B cell (primary cell): ENCODE data around the gene CAPN10. TPM values are rescaled to one million over a fixed set of nuclear protein-coding genes. Genes with fewer than 3 reads are reported as not detected.

Experiments used
- ATAC-seq: fragments of 200-7000 bp; cut with Tn5 transposase; one replicate; pipeline ENCODE4 v1.10.0; 2021; ENCODE audit warnings: low read depth, mild to moderate bottlenecking, moderate number of reproducible peaks, moderate library complexity
- CTCF ChIA-PET: fragments of 350-600 bp; sonication (Branson Sonifier 250); formaldehyde crosslinking; loops from one replicate; lab custom pipeline; 2021; ENCODE audit warnings: antibody characterized with exemption, inconsistent platforms; lab: Charles Lee
- POLR2A ChIA-PET: fragments of 350-600 bp; sonication (Branson Sonifier 250); formaldehyde crosslinking; loops from one replicate; lab custom pipeline; 2021; ENCODE audit warnings: antibody characterized with exemption; lab: Charles Lee
- DNase-seq: peaks from one replicate; pipeline ENCODE4 v3.0.0; 2013
- H2AFZ ChIP-seq: 2 replicates; pipeline ENCODE4 v1.6.1; 2012; ENCODE audit warnings: mild to moderate bottlenecking, low read depth, low read length; ENCODE audit not compliant: insufficient read depth, poor library complexity, severe bottlenecking
- H3K27ac ChIP-seq, 2 donors: 1 replicate in 1 of 2; 2 replicates in 1 of 2; pipeline ENCODE4 v1.5.1; 2012 to 2013; ENCODE audit warnings: low read length in 2 of 2, mild to moderate bottlenecking in 2 of 2, moderate library complexity in 1 of 2
- H3K27me3 ChIP-seq, 4 experiments: fragments of 200-600 bp in 1 of 4; sonication (generic) in 1 of 4; replicated peaks in 1 of 4; 1 replicate in 2 of 4; 2 replicates in 2 of 4; pipeline versions ENCODE4 v1.6.1 to v1.7.0; 2013 to 2016; ENCODE audit warnings: low read length in 3 of 4, mild to moderate bottlenecking in 2 of 4, mixed read lengths in 1 of 4, moderate library complexity in 1 of 4; ENCODE audit not compliant: insufficient read depth in 4 of 4, control insufficient read depth in 3 of 4; ENCODE audit errors: control extremely low read depth in 1 of 4
- H3K36me3 ChIP-seq, 2 experiments: replicated peaks in 1 of 2; 1 replicate in 1 of 2; 2 replicates in 1 of 2; pipeline versions ENCODE4 v1.6.1 to v1.7.1; 2013; ENCODE audit warnings: low read length in 1 of 2; ENCODE audit not compliant: insufficient read depth in 2 of 2, control insufficient read depth in 1 of 2; ENCODE audit errors: control extremely low read depth in 1 of 2, extremely low read depth in 1 of 2
- H3K4me1 ChIP-seq, 2 donors: fragments of 200-600 bp in 1 of 2; sonication (generic) in 1 of 2; 1 replicate in 1 of 2; 2 replicates in 1 of 2; pipeline versions ENCODE4 v1.5.1 to v1.6.1; 2013 to 2017; ENCODE audit warnings: low read length in 2 of 2; ENCODE audit not compliant: control insufficient read depth in 2 of 2, insufficient read depth in 2 of 2
- H3K4me2 ChIP-seq: replicated peaks from 2 replicates; pipeline ENCODE3; 2012; ENCODE audit warnings: mild to moderate bottlenecking, low read depth, low read length; ENCODE audit not compliant: poor library complexity, severe bottlenecking
- H3K4me3 ChIP-seq, 5 experiments: fragments of 200-600 bp in 1 of 5; sonication (generic) in 1 of 5; 1 replicate in 3 of 5; 2 replicates in 2 of 5; pipeline versions ENCODE4 v1.5.1 to v1.7.0; 2011 to 2016; ENCODE audit warnings: low read length in 4 of 5, mild to moderate bottlenecking in 4 of 5, low read depth in 2 of 5, control low read depth in 1 of 5, moderate library complexity in 1 of 5; ENCODE audit not compliant: insufficient read depth in 1 of 5; ENCODE audit errors: control extremely low read depth in 1 of 5, extremely low read depth in 1 of 5
- H3K79me2 ChIP-seq: fragments of 200-600 bp; sonication (generic); one replicate; pipeline ENCODE4 v1.6.0; 2016; ENCODE audit warnings: low read length; ENCODE audit not compliant: control insufficient read depth, insufficient read depth
- H3K9ac ChIP-seq: fragments of 200-600 bp; sonication (generic); 2 replicates; pipeline ENCODE4 v1.6.1; 2017; ENCODE audit warnings: mild to moderate bottlenecking, low read length, moderate library complexity
- H3K9me3 ChIP-seq, 3 donors: one replicate each; pipeline versions ENCODE4 v1.6.1 to v1.7.1; 2013; ENCODE audit warnings: low read length in 2 of 3; ENCODE audit not compliant: control insufficient read depth in 2 of 3, insufficient read depth in 1 of 3; ENCODE audit errors: control extremely low read depth in 1 of 3
- H4K20me1 ChIP-seq: 2 replicates; pipeline ENCODE4 v1.6.0; 2012; ENCODE audit warnings: mild to moderate bottlenecking, low read length; ENCODE audit not compliant: insufficient read depth, control insufficient read depth, poor library complexity, severe bottlenecking
- H3K27ac Mint-ChIP-seq: one replicate; pipeline ENCODE4 v1.8.0; 2021; ENCODE audit warnings: mixed read lengths
- H3K27me3 Mint-ChIP-seq: one replicate; pipeline ENCODE4 v1.8.0; 2021; ENCODE audit warnings: mixed read lengths
- H3K4me1 Mint-ChIP-seq: one replicate; pipeline ENCODE4 v1.8.0; 2021; ENCODE audit warnings: mixed read lengths
- H3K4me3 Mint-ChIP-seq: one replicate; pipeline ENCODE4 v1.8.0; 2021; ENCODE audit warnings: mixed read lengths
- H3K9me3 Mint-ChIP-seq: one replicate; pipeline ENCODE4 v1.8.0; 2022; ENCODE audit warnings: mixed read lengths; ENCODE audit not compliant: insufficient read depth
- CTCF ChIP-seq: fragments of 200-600 bp; IDR thresholded peaks from one replicate; pipeline ENCODE4 v1.8.0; 2022; ENCODE audit warnings: antibody characterized with exemption, mild to moderate bottlenecking
- EZH2 ChIP-seq: IDR thresholded peaks from 2 replicates; pipeline ENCODE4 v1.6.1; 2012; ENCODE audit warnings: borderline replicate concordance, low read depth, mild to moderate bottlenecking, moderate library complexity, low read length; ENCODE audit not compliant: insufficient read depth, poor library complexity, severe bottlenecking
- WGBS: methylation state at CpG from one replicate; pipeline ENCODE4 v1.1.5; 2013; ENCODE audit warnings: missing lambda C conversion rate; ENCODE audit not compliant: insufficient coverage; 5-methylcytosine and 5-hydroxymethylcytosine counted together
- intact Hi-C: fragments of 100-400 bp; cut with micrococcal nuclease; formaldehyde crosslinking; loops from one replicate; pipeline ENCODE4 v1.10.0; 2022
- polyA plus RNA-seq: library from polyadenylated mRNA; depleted of rRNA; stranded (reverse); fragments of >200 nt; gene quantifications from 2 replicates; pipeline ENCODE4 v1.2.3, GENCODE V29; 2012
- total RNA-seq, 2 donors: library from RNA; stranded (reverse); fragments of 120-200 nt in 1 of 2; gene quantifications; 1 replicate in 1 of 2; 2 replicates in 1 of 2; pipeline versions ENCODE4 v1.2.3 to v1.2.4, GENCODE V29; 2013 to 2022

The CAPN10 gene
- total and polyA plus RNA-seq, 2 donors (not counting 1 experiment from before 2014, with no cell fraction given), result 73.4 to 92.1 TPM

GRCh38 chr2:240623531-240624010 lies 37.0 kb downstream of the CAPN10 start:
- no peaks in the 10 kb centered on the region for H3K79me2 ChIP-seq
- DNase-seq (no peak), ATAC-seq (no peak)
- H3K4me1 ChIP-seq, result peaks cover 41 to 48% of the 10 kb centered on the region in 2 donors
- H3K27ac ChIP-seq, result no peak overlapping the region
- H4K20me1 ChIP-seq, result no peaks in the 10 kb centered on the region
- peaks cover 0 to 6% (median 0%) of the 10 kb centered on the region in 3 donors for H3K9me3 ChIP-seq
- H3K4me3 ChIP-seq, result no peak overlapping the region
- ChIA-PET CTCF (no interaction called here), POLR2A (no interaction called here)
- Mint-ChIP-seq H3K27ac (no peak overlapping the region), H3K9me3 (no peaks in the 10 kb centered on the region), H3K4me3 (no peak overlapping the region), H3K27me3 (peaks cover 15% of the 10 kb centered on the region), H3K4me1 (peaks cover 11% of the 10 kb centered on the region)
- WGBS, result 78% methylated on average over 8 of the region's 10 CpGs
- no peak overlapping the region for H3K4me2 ChIP-seq
- intact Hi-C loops, result no loop called here
- no peak overlapping the region for H2AFZ ChIP-seq
- no peak overlapping the region for H3K9ac ChIP-seq
- peaks cover 0 to 10% (median 3%) of the 10 kb centered on the region in 4 experiments for H3K27me3 ChIP-seq
- no peaks in the 10 kb centered on the region for H3K36me3 ChIP-seq
- TF ChIP-seq EZH2, result no peak
- no peak for TF ChIP-seq CTCF

GRCh38 chr2:240624011-240624949 lies 37.7 kb downstream of the CAPN10 start:
- no peaks in the 10 kb centered on the region for H3K9me3 Mint-ChIP-seq
- Histone ChIP-seq H3K27ac (no peak overlapping the region), H3K27me3 (peaks cover 0 to 10% (median 3%) of the 10 kb centered on the region in 4 experiments), H3K4me2 (peak overlapping the region; percentile 57), H2AFZ (no peak overlapping the region), H4K20me1 (no peaks in the 10 kb centered on the region), H3K4me1 (peaks cover 41 to 48% of the 10 kb centered on the region in 2 donors), H3K4me3 (no peak overlapping the region), H3K79me2 (no peaks in the 10 kb centered on the region), H3K9ac (peak overlapping the region; percentile 6), H3K9me3 (peaks cover 0 to 6% (median 0%) of the 10 kb centered on the region in 3 donors), H3K36me3 (no peaks in the 10 kb centered on the region)
- CTCF ChIA-PET, result interaction anchor here (0.7 kb wide), 1 partner anchor 111 kb away, joined by 3 read pairs; no protein-coding TSS in a partner anchor
- peaks cover 15% of the 10 kb centered on the region for H3K27me3 Mint-ChIP-seq
- POLR2A ChIA-PET, result no interaction called here
- no peak overlapping the region for H3K27ac Mint-ChIP-seq
- WGBS, result 67% methylated on average over 21 of the region's 24 CpGs
- intact Hi-C loops, result no loop called here
- H3K4me1 Mint-ChIP-seq, result peaks cover 11% of the 10 kb centered on the region
- H3K4me3 Mint-ChIP-seq, result no peak overlapping the region
- DNase-seq (no peak), ATAC-seq (no peak)
- TF ChIP-seq EZH2 (no peak), CTCF (no peak)
